Measurements from ENCODE around the gene CHMP5. TPM values are rescaled to one million over a fixed set of nuclear protein-coding genes. Genes with fewer than 3 reads are reported as not detected.

The CHMP5 gene
- total RNA-seq, 1 experiment from 2014 or later = 47.6 TPM

- Mint-ChIP-seq H3K4me1 (no peaks in the 10 kb centered on the region), H3K9me3 (no peaks in the 10 kb centered on the region)
Measured at GRCh38 chr9:33320230-33320567, 55.4 kb downstream of the CHMP5 start.

More at GRCh38 chr9:33320230-33320567, 55.4 kb downstream of the CHMP5 start:
- Histone ChIP-seq H3K23me2 (ENCODE audit: insufficient read length, low read depth, low read length, poor library complexity, severe bottlenecking) (no peaks in the 10 kb centered on the region), H3K4me2 (ENCODE audit: insufficient read depth, insufficient read length, low read length) (no peak overlapping the region), H2BK12ac (ENCODE audit: insufficient read length, low read depth, low read length) (no peak overlapping the region), H2AFZ (ENCODE audit: low read length) (no peak overlapping the region), H3K4me1 (ENCODE audit: insufficient read depth, low read length) (no peaks in the 10 kb centered on the region), H3K18ac (ENCODE audit: insufficient read length, low read depth, low read length) (no peak overlapping the region), H2BK20ac (ENCODE audit: low read depth, low read length, poor library complexity, severe bottlenecking) (no peak overlapping the region), H3K27ac (ENCODE audit: insufficient read length, low read depth, low read length) (no peak overlapping the region), H3K27me3 (ENCODE audit: insufficient read depth, low read length) (no peaks in the 10 kb centered on the region), H3K56ac (ENCODE audit: insufficient read length, low read depth, low read length) (no peak overlapping the region), H4K20me1 (ENCODE audit: control insufficient read depth, insufficient read depth, insufficient read length) (no peaks in the 10 kb centered on the region), H3K9ac (ENCODE audit: extremely low read depth, insufficient read length, low read length) (no peak overlapping the region), H3T11ph (ENCODE audit: low read length) (no peak overlapping the region), H2BK5ac (ENCODE audit: insufficient read length, low read length) (no peak overlapping the region), H3K79me1 (ENCODE audit: insufficient read depth, low read depth, low read length, poor library complexity, severe bottlenecking) (no peaks in the 10 kb centered on the region), H4K8ac (replicated peaks; ENCODE audit: insufficient read length, low read depth, low read length) (no peak overlapping the region), H2AK5ac (ENCODE audit: insufficient read length, low read length) (no peak overlapping the region), H2BK15ac (ENCODE audit: low read depth, low read length) (no peak overlapping the region), H3K79me2 (ENCODE audit: insufficient read depth, low read length) (no peaks in the 10 kb centered on the region), H3K4ac (ENCODE audit: low read depth, low read length) (no peak overlapping the region), H3K9me3 (ENCODE audit: control insufficient read depth, low read depth, low read length) (no peaks in the 10 kb centered on the region), H3K23ac (ENCODE audit: insufficient read length, low read depth, low read length) (no peak overlapping the region), H3K14ac (ENCODE audit: insufficient read depth, low read length) (no peak overlapping the region), H4K5ac (ENCODE audit: insufficient read length, low read depth, low read length) (no peak overlapping the region), H4K91ac (ENCODE audit: insufficient read length, low read depth, low read length) (no peak overlapping the region), H2BK120ac (ENCODE audit: low read depth, low read length, poor library complexity, severe bottlenecking) (no peak overlapping the region)
- H3K27ac Mint-ChIP-seq = no peak overlapping the region
- H3K4me3 Mint-ChIP-seq = no peak overlapping the region
- no peaks in the 10 kb centered on the region for H3K27me3 Mint-ChIP-seq (ENCODE audit: low read depth)
- no CpG with 5 or more reads among the region's 1 CpG for WGBS (ENCODE audit: extremely low coverage, insufficient read length, low lambda C conversion rate)
- no peak for TF ChIP-seq CTCF (conservative IDR thresholded peaks at IDR 0.05)
- H3K36me3 Mint-ChIP-seq (ENCODE audit: insufficient read depth in 1 of 3, low read depth in 3 of 3) = peaks cover 30 to 77% (median 61%) of the 10 kb centered on the region in 3 experiments
- DNase-seq = no peak

Measured in H9 (cell line).